ENCODE results near the gene STOML3.

DNA sequence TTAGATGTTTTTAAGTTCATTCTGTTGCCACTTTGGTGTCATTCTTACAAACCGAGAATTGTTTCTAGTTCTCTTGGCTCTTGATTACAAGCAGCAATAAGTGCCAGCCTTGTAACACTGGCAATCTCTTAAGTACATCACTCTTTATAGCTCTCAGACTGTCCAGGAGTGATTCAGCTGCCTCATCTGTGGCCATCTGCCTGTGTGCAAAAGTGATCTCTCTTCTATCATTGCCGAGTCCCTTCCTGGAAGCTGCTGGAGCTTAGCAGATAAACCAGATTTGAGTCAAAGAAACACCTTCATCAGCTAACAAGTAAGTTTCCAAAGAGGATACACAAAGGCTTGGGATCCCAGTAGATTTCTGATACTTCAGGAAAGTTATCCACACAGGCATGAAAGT lies 23.2 kb downstream of the STOML3 start:
- TF ChIP-seq CTCF (IDR thresholded peaks at IDR 0.05; ENCODE audit: insufficient read depth, low read depth, low read length) (no peak), EZH2 (IDR thresholded peaks at IDR 0.05; ENCODE audit: insufficient read depth, low read length) (no peak)
